T-helper 9 cell (primary cell): ENCODE data around the gene MAN1B1.

Experiments
- DNase-seq: peaks from one replicate; pipeline ENCODE4 v3.0.0-alpha.2; 2020

Gene MAN1B1

DNA sequence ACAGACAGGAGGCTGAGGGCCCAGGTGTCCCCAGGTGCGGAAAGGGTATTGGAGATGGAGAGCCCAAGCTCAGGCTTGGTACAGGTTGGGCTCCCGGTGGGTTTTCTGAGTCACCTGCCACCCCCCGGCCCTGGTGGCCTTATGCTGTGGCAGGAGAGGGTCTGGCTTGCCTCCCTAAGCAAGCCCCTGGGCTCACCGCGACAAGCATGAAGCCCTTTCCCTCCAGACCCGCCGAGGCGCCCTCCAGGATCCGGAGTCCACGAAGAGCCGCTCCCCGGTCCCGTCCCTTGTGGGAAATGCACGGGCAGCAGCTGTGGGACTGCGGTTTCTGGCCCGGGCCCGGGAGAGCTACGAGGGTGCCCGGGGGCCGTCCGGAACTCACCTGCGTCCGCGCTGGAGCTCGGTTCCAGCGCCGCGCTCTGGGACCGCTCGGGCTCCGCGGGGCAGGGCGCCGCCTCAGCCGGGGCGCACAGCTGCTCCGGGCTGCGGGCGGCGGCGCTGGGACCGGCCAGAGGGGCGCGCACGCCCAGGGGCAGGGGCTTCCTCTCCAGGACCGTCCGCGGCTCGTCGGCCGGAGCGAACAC lies 17.2 kb upstream of the MAN1B1 start:
- DNase-seq: no peak

DNA sequence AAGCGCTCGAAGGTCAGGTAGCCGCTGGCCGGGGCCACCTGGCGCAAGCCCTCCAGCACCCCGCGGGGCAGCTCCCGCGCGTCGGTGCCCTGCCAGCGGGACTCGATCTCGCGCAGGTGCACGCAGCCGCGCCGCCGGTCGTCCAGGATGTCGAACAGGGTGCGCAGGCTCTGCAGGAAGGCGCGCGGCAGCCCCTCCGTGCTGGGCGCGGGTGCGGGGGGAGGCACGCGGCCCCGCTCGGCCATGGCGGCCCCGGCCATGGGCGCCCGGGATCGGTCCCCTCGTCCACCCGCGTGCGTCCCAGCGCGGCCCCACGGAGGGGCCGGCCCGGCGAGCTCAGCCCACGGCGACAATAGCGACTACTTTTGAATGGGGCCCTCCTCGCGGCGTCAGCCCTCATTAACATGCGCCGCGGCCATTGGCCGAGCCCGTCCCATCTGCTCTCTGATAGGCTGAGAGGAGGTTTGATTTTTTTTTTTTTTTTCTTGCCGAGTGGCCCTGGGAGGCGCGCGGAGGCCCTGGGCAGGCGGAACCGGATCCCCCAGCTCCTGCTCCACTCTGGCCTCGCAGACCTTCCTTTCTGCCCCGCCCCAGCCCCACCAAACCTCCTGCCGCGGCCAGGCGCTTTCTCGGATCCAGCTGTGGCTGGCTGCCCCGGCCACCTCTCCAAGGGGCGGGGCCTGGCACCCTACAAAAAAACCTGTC lies 16.4 kb upstream of the MAN1B1 start, which contains the start of gene SAPCD2:
Gene SAPCD2 (minus strand): TSS at position 357 of the 705 bp plus-strand sequence. CDS start 97 bp downstream, at position 260.
- peak; percentile 77 for DNase-seq

DNA sequence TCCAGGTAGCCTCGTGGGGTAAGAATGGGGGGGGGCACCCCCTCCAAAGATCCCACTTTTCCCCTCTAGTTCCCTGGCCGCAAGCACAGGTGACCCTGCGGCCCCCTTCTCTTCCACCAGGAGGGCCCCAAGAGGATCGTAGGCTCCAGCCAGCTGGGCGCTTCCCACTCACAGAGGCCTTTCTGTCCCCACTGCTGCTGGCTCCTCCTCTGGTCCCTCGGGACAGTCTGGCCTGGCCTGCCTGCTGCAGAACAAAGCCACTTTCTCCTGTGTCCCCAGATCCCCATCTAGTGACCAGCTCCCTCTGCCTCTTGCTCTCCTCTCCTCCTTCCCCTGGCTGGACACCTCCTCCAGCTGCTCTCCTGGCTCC lies 15.9 kb upstream of the MAN1B1 start:
- no peak for DNase-seq

DNA sequence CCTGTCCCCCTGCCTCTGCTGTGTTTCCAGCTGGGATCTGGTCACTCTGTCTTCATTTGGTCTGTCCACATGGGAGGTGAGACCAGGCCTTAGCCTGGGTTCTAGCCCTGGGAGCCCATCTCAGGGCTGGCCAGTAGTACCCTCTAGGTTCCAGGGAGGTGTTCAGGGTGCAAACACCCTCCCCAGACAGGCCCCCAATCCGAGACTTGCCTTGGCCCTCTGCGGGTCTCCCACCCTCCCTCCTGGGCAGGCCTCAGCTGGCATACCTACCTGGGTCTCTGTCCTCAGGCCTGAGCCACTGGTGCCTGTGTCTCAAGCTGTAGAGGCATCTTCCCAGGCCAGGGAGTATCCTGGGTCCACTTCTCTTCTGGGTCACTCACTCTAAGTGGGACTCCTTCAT lies 15.5 kb upstream of the MAN1B1 start:
- DNase-seq: no peak

DNA sequence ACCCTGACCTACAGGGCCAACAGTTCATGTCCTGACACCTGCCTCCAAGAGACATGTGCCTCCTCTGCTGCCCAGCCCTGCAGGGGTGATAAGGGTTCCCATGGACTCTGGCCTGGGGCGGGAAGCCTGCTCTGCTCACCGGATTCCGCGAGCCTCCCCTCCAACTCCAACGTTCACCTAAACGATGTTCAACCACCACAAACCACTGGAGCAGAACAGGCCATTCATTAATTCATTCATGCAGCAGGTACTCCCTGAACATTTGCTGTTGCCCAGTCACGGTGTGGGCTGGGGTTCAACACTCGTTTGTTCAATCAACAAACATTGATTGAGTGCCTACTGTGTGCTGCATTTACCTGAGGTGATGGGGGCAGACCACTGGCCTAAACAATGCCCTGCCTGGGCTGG lies 12.8 kb upstream of the MAN1B1 start:
- DNase-seq: no peak

DNA sequence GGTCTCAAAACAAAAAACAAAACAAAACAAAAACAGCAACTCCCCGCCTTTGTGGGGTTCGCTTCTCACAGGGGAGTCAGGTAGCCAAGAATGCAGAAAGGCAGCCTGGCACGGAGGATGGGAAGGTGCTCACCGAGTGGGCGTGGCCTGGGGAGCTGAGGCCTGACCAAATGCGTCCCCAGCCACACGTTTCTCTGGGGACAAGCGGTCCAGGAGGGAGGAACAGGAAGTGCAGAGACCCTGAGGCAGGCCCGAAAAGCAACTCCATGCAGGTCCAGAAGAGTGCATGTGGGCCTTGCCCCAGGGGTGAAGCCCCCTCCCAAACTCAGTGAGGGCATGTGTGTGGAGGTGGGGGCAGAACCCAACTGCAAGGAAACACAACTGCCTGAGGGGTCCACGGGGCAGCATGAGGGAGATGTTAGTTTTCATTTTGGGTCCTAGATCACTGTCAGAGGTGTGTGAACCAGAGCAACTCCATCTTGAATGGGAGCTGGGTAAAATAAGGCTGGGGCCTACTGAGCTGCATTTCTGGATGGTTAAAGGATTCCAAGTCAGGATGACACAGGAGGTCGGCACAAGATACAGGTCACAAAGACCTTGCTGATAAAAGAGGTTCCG lies 12.0 kb upstream of the MAN1B1 start:
- DNase-seq: no peak

DNA sequence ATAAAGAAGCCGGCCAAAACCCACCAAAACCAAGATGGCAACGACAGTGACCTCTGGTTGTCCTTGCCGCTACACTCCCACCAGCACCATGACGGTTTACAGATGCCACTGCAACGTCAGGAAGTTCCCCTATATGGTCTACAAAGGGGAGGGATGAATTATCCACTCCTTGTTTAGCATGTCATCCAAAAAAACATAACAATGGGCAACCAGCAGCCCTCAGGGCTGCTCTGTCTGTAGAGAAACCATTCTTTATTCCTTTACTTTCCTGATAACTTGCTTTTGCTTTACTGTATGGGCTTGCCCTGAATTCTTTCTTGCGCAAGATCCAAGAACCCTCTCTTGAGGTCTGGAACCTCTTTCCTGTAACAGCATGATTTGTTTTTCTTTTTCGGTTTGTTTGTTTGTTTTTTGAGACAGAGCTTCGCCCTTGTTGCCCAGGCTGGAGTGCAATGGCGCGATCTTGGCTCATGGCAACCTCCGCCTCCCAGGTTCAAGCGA lies 11.5 kb upstream of the MAN1B1 start:
- DNase-seq: no peak

DNA sequence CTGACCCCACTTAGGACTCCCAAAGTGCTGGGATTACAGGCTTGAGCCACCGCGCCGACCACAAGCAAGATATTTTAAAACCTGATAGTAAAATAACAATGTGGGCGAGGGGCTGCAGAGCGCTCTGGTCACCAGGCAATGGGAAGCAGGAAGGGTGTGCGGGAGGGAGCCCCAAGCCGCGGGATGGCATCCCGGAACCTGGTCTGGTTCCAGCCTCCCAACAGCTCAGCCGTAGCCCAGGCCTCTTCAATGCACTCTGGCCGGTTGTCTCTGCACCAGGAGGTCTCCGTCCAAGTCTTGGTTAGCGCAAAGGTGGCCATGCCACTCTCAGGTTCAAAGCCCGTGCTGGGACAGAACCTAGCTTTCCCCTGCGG lies 10.2 kb upstream of the MAN1B1 start:
- DNase-seq: no peak

DNA sequence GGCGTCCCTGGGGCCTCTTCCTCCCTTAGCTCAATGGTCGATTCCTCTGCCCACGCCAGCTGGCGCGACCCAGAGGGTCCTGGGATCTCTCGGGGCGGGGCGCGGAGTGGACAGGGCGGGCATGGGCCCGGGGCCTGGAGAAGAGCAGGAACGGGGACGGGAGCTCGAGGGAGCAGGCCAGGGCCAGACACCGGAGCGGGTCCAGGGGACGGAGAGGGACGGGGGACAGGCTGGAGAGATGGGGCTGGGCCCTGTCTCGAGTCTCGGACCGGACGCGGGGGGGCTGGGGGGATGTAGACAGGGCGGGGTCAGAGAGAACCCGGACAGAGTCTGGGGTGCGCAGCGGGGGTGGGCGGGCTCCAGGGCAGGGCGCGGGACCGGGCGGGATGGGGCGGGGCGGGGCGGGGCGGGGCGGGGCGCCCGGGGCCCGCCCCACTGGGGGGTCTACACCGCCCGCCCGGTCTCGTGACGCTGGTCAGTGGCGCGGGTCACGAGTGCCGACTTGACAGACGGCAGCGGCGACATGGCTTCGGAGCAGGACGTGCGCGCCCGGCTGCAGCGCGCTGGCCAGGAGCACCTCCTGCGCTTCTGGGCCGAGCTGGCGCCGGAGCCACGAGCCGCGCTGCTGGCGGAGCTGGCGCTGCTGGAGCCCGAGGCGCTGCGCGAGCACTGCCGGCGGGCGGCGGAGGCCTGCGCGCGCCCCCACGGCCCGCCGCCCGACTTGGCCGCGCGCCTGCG lies 9.6 kb upstream of the MAN1B1 start, which contains the start of gene UAP1L1:
Gene UAP1L1 (plus strand): TSS at position 508 of the 738 bp plus-strand sequence. CDS start 16 bp downstream, at position 524.
- DNase-seq: peak; percentile 36

DNA sequence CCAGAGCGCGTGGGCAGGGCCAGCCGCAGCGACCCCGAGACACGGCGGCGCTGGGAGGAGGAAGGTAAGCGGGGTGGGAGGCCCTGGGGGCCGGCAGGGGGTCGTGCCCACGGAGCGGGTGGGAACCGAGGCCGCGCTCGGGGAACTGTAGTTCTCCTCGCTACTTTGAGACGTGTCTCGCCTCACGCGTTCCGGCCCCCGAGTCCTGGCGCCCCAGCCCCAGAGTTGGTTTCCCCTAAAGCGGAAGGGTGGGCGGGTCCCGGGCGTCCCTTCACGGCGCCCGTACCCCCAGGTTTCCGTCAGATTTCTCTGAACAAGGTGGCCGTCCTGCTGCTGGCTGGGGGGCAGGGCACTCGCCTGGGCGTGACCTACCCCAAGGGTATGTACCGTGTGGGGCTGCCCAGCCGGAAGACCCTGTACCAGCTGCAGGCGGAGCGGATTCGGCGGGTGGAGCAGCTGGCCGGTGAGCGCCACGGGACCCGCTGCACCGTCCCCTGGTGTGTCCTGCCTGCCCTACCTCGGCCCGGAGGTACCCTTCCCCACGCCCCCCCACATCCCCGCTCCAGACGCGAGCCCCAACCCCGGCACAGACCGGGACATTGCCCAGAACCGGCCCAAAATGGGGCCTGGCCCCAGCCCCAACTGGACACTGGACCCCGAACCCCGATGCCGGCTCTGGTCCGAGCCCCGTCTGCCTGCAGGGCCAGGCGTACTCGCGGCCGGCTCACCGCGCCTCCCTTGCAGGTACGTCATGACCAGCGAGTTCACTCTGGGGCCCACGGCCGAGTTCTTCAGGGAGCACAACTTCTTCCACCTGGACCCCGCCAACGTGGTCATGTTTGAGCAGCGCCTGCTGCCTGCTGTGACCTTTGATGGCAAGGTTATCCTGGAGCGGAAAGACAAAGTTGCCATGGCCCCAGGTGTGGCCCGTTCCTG lies 8.8 kb upstream of the MAN1B1 start:
- DNase-seq: no peak

DNA sequence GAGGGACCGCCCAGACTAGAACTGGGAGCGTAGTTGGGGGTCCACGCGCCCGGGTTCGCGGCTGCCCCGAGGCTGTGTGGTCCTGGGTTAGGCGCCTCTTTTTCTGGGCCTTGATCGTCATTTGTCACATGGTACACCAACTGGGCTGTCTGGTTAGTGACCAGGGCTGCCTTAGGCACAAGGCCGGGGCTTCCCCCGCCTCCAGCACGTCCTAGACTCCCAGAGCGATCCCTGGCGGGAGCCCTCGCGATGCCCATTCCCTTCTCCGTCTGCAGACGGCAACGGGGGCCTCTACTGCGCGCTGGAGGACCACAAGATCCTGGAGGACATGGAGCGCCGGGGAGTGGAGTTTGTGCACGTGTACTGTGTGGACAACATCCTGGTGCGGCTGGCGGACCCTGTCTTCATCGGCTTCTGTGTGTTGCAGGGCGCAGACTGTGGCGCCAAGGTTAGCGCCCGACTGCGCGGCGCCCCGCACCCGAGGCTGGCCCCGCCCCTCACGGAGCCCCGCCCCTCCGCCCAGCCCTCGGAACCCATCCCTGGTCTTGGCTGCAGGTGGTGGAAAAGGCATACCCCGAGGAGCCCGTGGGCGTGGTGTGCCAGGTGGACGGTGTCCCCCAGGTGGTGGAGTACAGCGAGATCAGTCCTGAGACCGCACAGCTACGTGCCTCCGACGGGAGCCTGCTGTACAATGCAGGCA lies 7.9 kb upstream of the MAN1B1 start:
- no peak for DNase-seq

DNA sequence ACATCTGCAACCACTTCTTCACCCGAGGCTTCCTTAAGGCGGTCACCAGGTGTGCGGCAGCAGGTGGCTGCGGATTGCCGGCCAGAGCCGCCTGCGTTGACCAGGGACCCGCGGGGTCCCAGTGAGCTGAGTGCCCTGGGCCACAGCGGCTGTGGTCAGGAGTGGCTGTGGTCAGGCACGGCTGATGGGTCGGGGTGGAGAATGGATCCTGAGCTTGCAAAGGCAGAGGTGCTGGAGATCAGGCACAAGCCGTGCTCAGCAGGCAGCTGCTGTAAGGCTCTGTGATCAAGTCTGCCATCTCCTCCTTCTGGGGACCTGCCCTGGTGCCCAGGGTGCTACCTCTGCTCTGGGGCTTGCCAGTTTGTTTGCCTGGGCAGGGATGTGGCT lies 7.4 kb upstream of the MAN1B1 start:
- DNase-seq: no peak

DNA sequence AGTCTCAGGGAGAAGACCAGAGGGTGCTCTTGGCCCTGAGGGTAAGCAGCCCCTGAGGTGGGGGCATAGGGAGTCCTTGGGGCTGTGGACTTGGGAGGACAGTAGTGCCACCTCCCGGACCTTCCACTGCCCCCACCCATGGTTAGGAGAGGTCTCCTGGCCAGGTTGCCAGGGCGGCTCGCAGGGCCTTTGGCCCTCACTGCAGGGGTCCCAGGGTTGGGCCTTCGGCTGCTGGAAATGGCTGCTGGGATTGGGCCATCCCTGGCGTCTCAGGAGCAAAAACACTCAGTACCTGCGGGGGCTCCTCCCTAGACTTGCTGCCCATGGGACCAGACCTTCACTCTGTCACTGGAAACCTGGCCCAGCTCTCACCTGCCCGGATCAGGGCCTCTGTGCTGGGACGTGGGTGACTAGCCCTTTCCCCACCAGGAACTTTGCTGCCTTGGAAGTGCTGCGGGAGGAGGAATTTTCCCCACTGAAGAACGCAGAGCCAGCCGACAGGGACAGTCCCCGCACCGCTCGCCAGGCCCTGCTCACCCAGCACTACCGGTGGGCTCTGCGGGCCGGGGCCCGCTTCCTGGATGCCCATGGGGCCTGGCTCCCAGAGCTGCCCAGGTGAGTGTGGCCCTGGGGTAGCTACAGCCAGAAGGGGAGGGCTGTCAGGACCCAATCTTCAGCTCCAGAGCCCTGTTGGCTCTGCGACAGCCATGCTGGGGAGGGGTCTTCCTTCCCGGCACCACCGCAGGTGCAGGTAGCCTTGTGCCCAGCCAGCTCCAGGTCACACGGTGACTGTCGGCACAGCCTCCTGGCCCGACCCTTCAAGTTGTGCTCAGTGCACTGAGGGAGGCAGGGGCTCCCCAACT lies 6.3 kb upstream of the MAN1B1 start:
- DNase-seq: no peak

DNA sequence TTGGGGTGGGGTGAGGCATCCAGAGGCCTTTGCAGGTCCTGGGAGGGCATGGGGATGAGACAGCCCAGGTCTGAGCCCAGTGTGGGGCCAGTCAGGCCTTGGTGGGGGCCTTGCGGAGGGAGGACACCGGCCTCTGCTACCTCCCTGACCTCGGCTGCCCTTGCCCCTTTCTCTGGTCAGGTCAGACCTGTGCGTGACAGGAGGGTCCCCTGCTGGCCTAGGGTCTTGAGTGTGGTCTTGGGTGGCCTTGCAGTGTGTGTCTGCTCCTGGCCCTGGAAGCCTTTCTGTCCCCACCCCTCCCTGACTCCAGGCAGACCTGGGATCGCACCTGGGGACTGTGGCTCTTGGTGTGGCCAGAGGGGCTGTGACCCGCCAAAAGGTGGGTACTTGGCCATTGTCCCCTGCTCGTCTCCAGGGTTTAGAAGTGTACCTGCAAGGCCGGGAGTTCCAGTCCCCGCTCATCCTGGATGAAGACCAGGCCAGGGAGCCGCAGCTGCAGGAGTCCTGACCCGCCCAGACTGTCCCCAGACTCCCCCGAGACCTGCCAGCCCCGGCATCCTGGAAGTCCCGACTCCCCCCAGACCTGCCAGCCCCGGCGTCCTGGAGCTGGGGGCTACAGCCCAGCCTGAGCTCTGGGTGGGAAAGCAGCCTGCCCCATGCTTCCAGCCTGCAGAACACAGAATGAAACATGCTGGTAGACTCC lies 4.4 kb upstream of the MAN1B1 start:
- DNase-seq: no peak

DNA sequence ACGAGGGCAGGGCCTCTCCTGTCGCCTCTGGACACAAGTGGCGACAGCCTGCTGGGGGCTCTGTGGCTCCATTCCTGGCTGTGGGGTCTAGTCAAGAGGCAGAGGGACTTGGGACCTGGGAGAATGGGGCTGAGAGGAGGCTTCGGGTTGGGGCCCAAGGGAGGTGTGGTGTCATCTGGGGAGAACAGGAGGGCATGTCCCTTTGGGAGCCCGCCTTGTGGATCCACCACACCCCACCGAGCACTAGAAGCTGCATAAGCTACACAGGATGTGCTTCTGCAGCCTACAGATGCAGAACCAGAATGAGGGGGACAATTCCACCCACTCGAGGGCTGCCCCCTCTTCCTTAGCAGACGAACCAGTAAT lies 3.9 kb upstream of the MAN1B1 start:
- no peak for DNase-seq

DNA sequence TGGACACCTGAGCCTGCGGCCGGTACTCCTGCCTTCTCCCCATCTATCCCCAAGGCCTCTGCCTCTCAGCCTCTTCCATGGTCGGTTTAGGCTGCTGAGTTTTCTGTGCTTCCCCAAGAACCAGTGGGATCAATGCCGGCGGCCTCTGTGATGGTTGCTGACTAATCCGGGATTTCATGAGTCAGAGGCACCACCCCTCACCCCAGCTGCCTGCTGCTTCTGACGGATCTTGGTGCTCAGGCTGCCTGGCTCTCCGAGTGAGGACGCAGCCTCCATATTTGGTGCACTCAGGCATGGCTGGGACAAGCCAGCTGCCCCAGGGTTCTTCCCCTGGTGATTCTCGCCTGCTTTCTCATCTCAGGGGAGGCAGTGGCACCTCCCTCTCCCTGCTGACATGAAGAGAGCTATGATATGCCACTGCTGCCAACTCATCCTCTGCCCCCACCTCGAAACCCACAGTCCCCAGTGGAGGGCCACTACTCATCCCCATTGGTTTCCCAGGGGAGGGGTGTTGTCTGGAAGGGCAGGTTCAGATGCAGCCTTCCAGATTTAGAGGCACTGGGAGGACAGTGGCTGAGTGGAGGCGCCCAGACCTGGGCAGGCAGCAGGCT lies 3.3 kb upstream of the MAN1B1 start:
- DNase-seq: no peak

DNA sequence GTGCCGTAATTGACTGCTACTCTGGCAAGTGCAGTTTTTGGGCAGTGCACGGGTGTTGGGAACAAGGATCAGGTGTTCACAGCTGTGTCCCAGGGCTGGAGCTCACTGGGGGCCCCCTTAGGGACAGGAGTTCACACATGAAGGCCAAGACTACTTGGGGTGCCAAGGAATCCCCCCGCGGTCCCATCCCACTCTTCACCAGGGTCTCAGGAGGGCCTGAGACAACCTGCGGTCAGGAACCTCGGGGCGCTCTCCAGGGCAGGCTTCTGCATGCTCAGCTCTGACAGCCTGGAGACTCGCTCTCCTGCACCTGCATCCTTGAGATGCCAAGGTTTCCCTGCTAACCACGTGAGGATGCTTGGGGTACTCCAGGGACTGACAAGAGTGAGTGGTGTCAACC lies 2.3 kb upstream of the MAN1B1 start:
- DNase-seq: no peak

DNA sequence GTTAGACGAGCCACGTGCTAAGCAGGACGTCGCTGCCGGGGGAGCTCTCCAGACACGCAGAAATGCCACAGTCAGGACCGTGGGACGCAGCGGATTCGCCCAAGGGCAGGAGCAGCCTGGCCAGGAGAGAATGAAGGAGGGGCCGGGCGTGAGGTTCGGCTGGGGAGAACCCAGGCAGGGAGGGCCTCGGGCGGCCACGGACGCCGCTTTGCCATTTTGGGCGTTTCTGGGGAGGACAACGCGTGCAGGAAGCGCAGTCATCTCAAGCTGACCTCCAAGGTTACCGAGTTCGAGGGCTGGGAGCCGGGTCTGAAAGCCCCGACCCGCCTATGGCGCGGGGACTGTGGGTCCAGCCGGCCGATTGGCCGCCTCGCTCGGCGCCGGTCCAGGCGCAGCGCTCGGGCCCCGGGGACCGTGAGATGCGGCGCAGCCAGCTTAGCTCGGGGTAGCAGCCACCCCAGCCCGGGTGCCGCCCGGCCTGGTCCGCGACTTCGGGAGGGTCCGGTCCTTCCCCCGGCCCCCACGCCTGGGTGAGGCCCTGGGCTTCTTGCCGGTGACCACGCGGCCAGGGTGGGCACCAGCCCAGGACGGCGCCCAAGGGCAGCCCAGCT lies 760 bp upstream of the MAN1B1 start:
- DNase-seq: no peak

DNA sequence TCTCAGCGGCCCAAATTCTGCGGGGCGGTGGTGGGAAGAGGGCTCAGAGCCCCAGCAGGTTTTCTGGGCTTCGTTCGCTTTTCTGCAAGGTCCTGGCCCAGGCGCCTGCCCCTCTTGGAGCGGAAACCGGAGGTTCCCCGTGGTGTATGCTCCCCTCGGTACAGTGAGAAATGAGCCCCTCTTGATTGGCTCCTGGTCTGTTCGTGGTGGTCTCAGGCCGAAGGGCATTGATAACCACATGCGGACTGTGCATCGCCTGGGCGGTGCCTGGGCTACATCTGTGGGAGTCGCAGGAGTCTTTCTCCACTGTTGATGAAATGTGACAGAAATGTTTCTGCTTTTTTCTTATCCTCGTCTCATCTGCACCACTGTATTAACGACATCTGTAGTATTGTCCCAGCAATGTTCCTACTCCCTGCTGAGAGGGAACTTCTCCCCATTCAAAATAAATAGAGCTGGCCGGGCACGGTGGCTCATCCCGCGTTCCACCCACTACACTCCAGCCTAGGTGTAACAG lies 682 bp downstream of the MAN1B1 start:
- no peak for DNase-seq
